PC-9 (cell line): ENCODE data around the gene RXRA. TPM values are rescaled to one million over a fixed set of nuclear protein-coding genes. Genes with fewer than 3 reads are reported as not detected.

Experiments used
- BruUV-seq: library from RNA; stranded (reverse); fragments of 400-500 nt; replicated peaks from 2 replicates; lab custom pipeline; 2021; lab: Mats Ljungman, UMichigan
- CTCF ChIA-PET: fragments of 300-600 bp; sonication (Branson Sonifier 250); formaldehyde crosslinking; loops from one replicate; lab custom pipeline; 2022; ENCODE audit warnings: antibody characterized with exemption; lab: Charles Lee
- POLR2A ChIA-PET: fragments of 300-600 bp; sonication (Branson Sonifier 250); formaldehyde crosslinking; loops from one replicate; lab custom pipeline; 2022; ENCODE audit warnings: antibody characterized with exemption; ENCODE audit not compliant: unreplicated experiment; lab: Charles Lee
- DNase-seq, 2 experiments: peaks; one replicate each; pipeline versions ENCODE4 v3.0.0 to v3.0.0-alpha.2; 2015 to 2022; ENCODE audit warnings: mixed read lengths in 1 of 2
- H2AFZ ChIP-seq: fragments of 200-600 bp; sonication (generic); 2 replicates; pipeline ENCODE4 v1.8.1; 2017; ENCODE audit warnings: antibody characterized with exemption
- H3F3A ChIP-seq: fragments of 200-600 bp; sonication (generic); 2 replicates; pipeline ENCODE4 v1.8.1; 2017; ENCODE audit warnings: antibody characterized with exemption, mild to moderate bottlenecking, low read depth; ENCODE audit not compliant: insufficient read depth
- H3K27ac ChIP-seq: fragments of 200-600 bp; sonication (generic); 2 replicates; pipeline ENCODE4 v1.6.1; 2016; ENCODE audit warnings: mixed run types
- H3K27me3 ChIP-seq: fragments of 200-600 bp; sonication (generic); 2 replicates; pipeline ENCODE4 v1.6.1; 2016; ENCODE audit warnings: low read depth, mixed run types; ENCODE audit not compliant: insufficient read depth
- H3K36me3 ChIP-seq: fragments of 200-600 bp; sonication (generic); 2 replicates; pipeline ENCODE4 v1.6.1; 2016; ENCODE audit warnings: low read depth, mixed run types
- H3K4me1 ChIP-seq: fragments of 200-600 bp; sonication (generic); replicated peaks from 2 replicates; pipeline ENCODE4 v1.6.1; 2016; ENCODE audit warnings: mixed run types; ENCODE audit not compliant: insufficient read depth
- H3K4me2 ChIP-seq: fragments of 200-600 bp; sonication (generic); 2 replicates; pipeline ENCODE4 v1.6.1; 2017; ENCODE audit warnings: mixed run types
- H3K4me3 ChIP-seq: fragments of 200-600 bp; sonication (generic); 2 replicates; pipeline ENCODE4 v1.6.1; 2016; ENCODE audit warnings: mixed run types
- H3K79me2 ChIP-seq: fragments of 200-600 bp; sonication (generic); 2 replicates; pipeline ENCODE4 v1.6.1; 2017; ENCODE audit warnings: low read depth, mixed run types
- H3K9me2 ChIP-seq: fragments of 200-600 bp; sonication (generic); 2 replicates; pipeline ENCODE4 v1.8.1; 2017; ENCODE audit warnings: mild to moderate bottlenecking; ENCODE audit not compliant: insufficient read depth
- H3K9me3 ChIP-seq: fragments of 200-600 bp; sonication (generic); 2 replicates; pipeline ENCODE4 v1.8.1; 2016; ENCODE audit warnings: low read depth; ENCODE audit not compliant: insufficient read depth
- H4K20me1 ChIP-seq: fragments of 200-600 bp; sonication (generic); 2 replicates; pipeline ENCODE4 v1.8.1; 2017; ENCODE audit not compliant: insufficient read depth
- CTCF ChIP-seq: fragments of 200-600 bp; sonication (generic); conservative IDR thresholded peaks from 2 replicates; pipeline ENCODE4 v1.6.1; 2017; ENCODE audit warnings: mixed run types, antibody characterized with exemption, mild to moderate bottlenecking, moderate library complexity
- EZH2 ChIP-seq: fragments of 200-600 bp; sonication (generic); IDR thresholded peaks from 2 replicates; pipeline ENCODE4 v1.8.0; 2017; ENCODE audit warnings: antibody characterized with exemption, low read depth
- intact Hi-C: fragments of 100-400 bp; cut with micrococcal nuclease; formaldehyde crosslinking; loops from one replicate; pipeline ENCODE4 v1.10.0; 2022; ENCODE audit not compliant: unreplicated experiment
- total RNA-seq: library from RNA; stranded (reverse); gene quantifications from 2 replicates; pipeline ENCODE4 v1.2.3, GENCODE V29; 2021

RXRA gene
- total RNA-seq, 1 experiment from 2014 or later = 146 TPM

GRCh38 chr9:134298000-134298399, 28.3 kb upstream of the RXRA start:
- TF ChIP-seq CTCF (no peak), EZH2 (no peak)
- H3K27me3 ChIP-seq = peaks cover 40% of the 10 kb centered on the region; the same call in 1 of the 2 replicates
- ChIA-PET CTCF (no interaction called here), POLR2A (no interaction called here)
- BruUV-seq = no TSS peak
- no peaks in the 10 kb centered on the region for H3K36me3 ChIP-seq
- H3F3A ChIP-seq = no peaks in the 10 kb centered on the region
- intact Hi-C loops = no loop called here
- H3K4me2 ChIP-seq = no peak overlapping the region
- no peak for DNase-seq
- H3K79me2 ChIP-seq = no peaks in the 10 kb centered on the region
- no peaks in the 10 kb centered on the region for H3K4me1 ChIP-seq
- no peaks in the 10 kb centered on the region for H4K20me1 ChIP-seq
- H2AFZ ChIP-seq = no peak overlapping the region
- H3K27ac ChIP-seq = no peak overlapping the region
- no peaks in the 10 kb centered on the region for H3K9me3 ChIP-seq
- no peaks in the 10 kb centered on the region for H3K9me2 ChIP-seq
- H3K4me3 ChIP-seq = no peak overlapping the region

GRCh38 chr9:134299068-134299467, 27.2 kb upstream of the RXRA start:
- no peaks in the 10 kb centered on the region for H3F3A ChIP-seq
- H3K27ac ChIP-seq = no peak overlapping the region
- H3K4me1 ChIP-seq = no peaks in the 10 kb centered on the region
- H3K4me3 ChIP-seq = no peak overlapping the region
- H3K9me2 ChIP-seq = no peaks in the 10 kb centered on the region
- BruUV-seq = no TSS peak
- DNase-seq = no peak
- H2AFZ ChIP-seq = no peak overlapping the region
- POLR2A ChIA-PET = no interaction called here
- no peaks in the 10 kb centered on the region for H3K9me3 ChIP-seq
- H3K4me2 ChIP-seq = no peak overlapping the region
- no peaks in the 10 kb centered on the region for H3K36me3 ChIP-seq
- H3K27me3 ChIP-seq = peaks cover 31% of the 10 kb centered on the region; the same call in 1 of the 2 replicates
- no peaks in the 10 kb centered on the region for H3K79me2 ChIP-seq
- TF ChIP-seq EZH2 = no peak
- no peak for TF ChIP-seq CTCF
- H4K20me1 ChIP-seq = no peaks in the 10 kb centered on the region
- CTCF ChIA-PET = no interaction called here
- intact Hi-C loops = no loop called here

GRCh38 chr9:134299883-134300282, 26.4 kb upstream of the RXRA start:
- ChIA-PET CTCF (no interaction called here), POLR2A (no interaction called here)
- no TSS peak for BruUV-seq
- Histone ChIP-seq H3K27me3 (peaks cover 31% of the 10 kb centered on the region; the same call in 1 of the 2 replicates), H2AFZ (no peak overlapping the region), H3K27ac (no peak overlapping the region), H3K9me2 (no peaks in the 10 kb centered on the region), H4K20me1 (no peaks in the 10 kb centered on the region), H3F3A (no peaks in the 10 kb centered on the region), H3K4me1 (no peaks in the 10 kb centered on the region), H3K36me3 (no peaks in the 10 kb centered on the region), H3K79me2 (no peaks in the 10 kb centered on the region), H3K4me3 (no peak overlapping the region), H3K9me3 (no peaks in the 10 kb centered on the region), H3K4me2 (no peak overlapping the region)
- TF ChIP-seq EZH2 (no peak), CTCF (no peak)
- intact Hi-C loops = no loop called here
- DNase-seq = peak in 1 of 2 experiments; percentile 41
